CD14-positive monocyte (primary cell): Measurements from ENCODE around the gene UNC5A. TPM values are rescaled to one million over a fixed set of nuclear protein-coding genes. Genes with fewer than 3 reads are reported as not detected.
A peak's percentile ranks its signal among the peaks of the same experiment; 100 is the strongest.

Source experiments
- DNase-seq, 3 donors: peaks; one replicate each; pipeline ENCODE4 v3.0.0-alpha.2; 2011 to 2022
- H2AFZ ChIP-seq: 2 replicates; pipeline ENCODE4 v1.6.0; 2012; ENCODE audit warnings: mild to moderate bottlenecking, low read depth, low read length, inconsistent platforms; ENCODE audit not compliant: insufficient read depth, poor library complexity, severe bottlenecking
- H3K27ac ChIP-seq, 2 donors: 1 replicate in 1 of 2; 2 replicates in 1 of 2; pipeline ENCODE4 v1.5.1; 2012 to 2013; ENCODE audit warnings: low read length in 2 of 2, control low read depth in 1 of 2, inconsistent platforms in 1 of 2, low read depth in 1 of 2, mild to moderate bottlenecking in 1 of 2
- H3K27me3 ChIP-seq, 2 donors: one replicate each; pipeline versions ENCODE4 v1.6.0 to v1.6.1; 2011 to 2013; ENCODE audit warnings: low read length in 2 of 2; ENCODE audit not compliant: control insufficient read depth in 2 of 2, insufficient read depth in 2 of 2
- H3K36me3 ChIP-seq, 2 donors: replicated peaks in 1 of 2; 1 replicate in 1 of 2; 2 replicates in 1 of 2; pipeline versions ENCODE4 v1.5.1 to v1.6.1; 2012 to 2013; ENCODE audit warnings: low read length in 2 of 2, control low read depth in 1 of 2, inconsistent platforms in 1 of 2, mild to moderate bottlenecking in 1 of 2; ENCODE audit not compliant: insufficient read depth in 2 of 2, control insufficient read depth in 1 of 2
- H3K4me1 ChIP-seq, 2 donors: 1 replicate in 1 of 2; 2 replicates in 1 of 2; pipeline versions ENCODE4 v1.5.1 to v1.6.1; 2012 to 2013; ENCODE audit warnings: low read length in 2 of 2, control low read depth in 1 of 2, inconsistent platforms in 1 of 2, mild to moderate bottlenecking in 1 of 2, moderate library complexity in 1 of 2; ENCODE audit not compliant: insufficient read depth in 2 of 2, control insufficient read depth in 1 of 2
- H3K4me2 ChIP-seq: replicated peaks from 2 replicates; pipeline ENCODE3; 2012; ENCODE audit warnings: low read length, moderate library complexity, mild to moderate bottlenecking; ENCODE audit not compliant: poor library complexity, severe bottlenecking; ENCODE audit errors: extremely low read depth
- H3K4me3 ChIP-seq, 3 experiments: fragments of 200-600 bp in 1 of 3; sonication (generic) in 1 of 3; replicated peaks in 1 of 3; 1 replicate in 2 of 3; 2 replicates in 1 of 3; pipeline ENCODE4 v1.5.1; 2011 to 2013; ENCODE audit warnings: low read length in 3 of 3, mild to moderate bottlenecking in 3 of 3, control low read depth in 2 of 3, low read depth in 2 of 3, inconsistent platforms in 1 of 3, moderate library complexity in 1 of 3
- H3K79me2 ChIP-seq: 2 replicates; pipeline ENCODE4 v1.6.0; 2012; ENCODE audit warnings: mild to moderate bottlenecking, control low read depth, inconsistent platforms, low read length, moderate library complexity; ENCODE audit not compliant: insufficient read depth
- H3K9ac ChIP-seq: 2 replicates; pipeline ENCODE4 v1.6.0; 2017; ENCODE audit warnings: low read length, mild to moderate bottlenecking; ENCODE audit not compliant: insufficient read depth, poor library complexity, severe bottlenecking
- H3K9me3 ChIP-seq, 2 donors: replicated peaks in 1 of 2; 1 replicate in 1 of 2; 2 replicates in 1 of 2; pipeline versions ENCODE4 v1.5.1 to v1.6.1; 2012 to 2013; ENCODE audit warnings: low read length in 2 of 2, control low read depth in 1 of 2; ENCODE audit not compliant: control insufficient read depth in 1 of 2, insufficient read depth in 1 of 2
- H4K20me1 ChIP-seq: 2 replicates; pipeline ENCODE4 v1.6.0; 2012; ENCODE audit warnings: mild to moderate bottlenecking, low read length, control low read depth, moderate library complexity; ENCODE audit not compliant: insufficient read depth
- H3K27ac Mint-ChIP-seq, 7 donors: one replicate each; pipeline ENCODE4 v1.8.0; 2020; ENCODE audit warnings: mild to moderate bottlenecking in 7 of 7, mixed read lengths in 7 of 7, moderate library complexity in 6 of 7, inconsistent platforms in 2 of 7
- H3K27me3 Mint-ChIP-seq, 3 donors: one replicate each; pipeline ENCODE4 v1.8.0; 2021 to 2022; ENCODE audit warnings: low read depth in 3 of 3, mild to moderate bottlenecking in 3 of 3, mixed read lengths in 3 of 3, moderate library complexity in 3 of 3, inconsistent platforms in 1 of 3
- H3K36me3 Mint-ChIP-seq, 2 donors: one replicate each; pipeline ENCODE4 v1.8.0; 2020; ENCODE audit warnings: mixed read lengths in 2 of 2, inconsistent platforms in 1 of 2, mild to moderate bottlenecking in 1 of 2
- H3K4me1 Mint-ChIP-seq: one replicate; pipeline ENCODE4 v1.8.0; 2020; ENCODE audit warnings: mild to moderate bottlenecking, mixed read lengths
- H3K4me3 Mint-ChIP-seq, 2 donors: one replicate each; pipeline ENCODE4 v1.8.0; 2020; ENCODE audit warnings: mild to moderate bottlenecking in 2 of 2, mixed read lengths in 2 of 2, moderate library complexity in 1 of 2
- H3K9me3 Mint-ChIP-seq, 7 donors: one replicate each; pipeline ENCODE4 v1.8.0; 2020 to 2022; ENCODE audit warnings: mixed read lengths in 7 of 7, mild to moderate bottlenecking in 6 of 7, moderate library complexity in 6 of 7, inconsistent platforms in 2 of 7
- CTCF ChIP-seq: fragments of 200-600 bp; IDR thresholded peaks from one replicate; pipeline ENCODE4 v1.8.0; 2022; ENCODE audit warnings: antibody characterized with exemption, mild to moderate bottlenecking
- WGBS: methylation state at CpG from one replicate; pipeline ENCODE4 v1.1.5; 2013; ENCODE audit warnings: missing lambda C conversion rate; ENCODE audit not compliant: insufficient coverage; 5-methylcytosine and 5-hydroxymethylcytosine counted together
- intact Hi-C, 2 donors: fragments of 100-400 bp; cut with micrococcal nuclease; formaldehyde crosslinking; loops; one replicate each; pipeline versions ENCODE4 v1.15.0 to v1.15.1; 2023
- polyA plus RNA-seq, 3 donors: library from polyadenylated mRNA; depleted of rRNA in 1 of 3; unstranded in 2 of 3; stranded (reverse) in 1 of 3; fragments of 300-500 nt in 2 of 3; fragments of >200 nt in 1 of 3; fragmentation: Illumina TruSeq in 2 of 3; gene quantifications; 1 replicate in 2 of 3; 2 replicates in 1 of 3; pipeline ENCODE4 v1.2.3, GENCODE V29; 2012 to 2021

The UNC5A gene
- polyA plus RNA-seq, 3 donors: 0.03 to 0.07 TPM; not detected in 1

- Histone ChIP-seq H2AFZ (no peak overlapping the region), H3K4me3 (no peak overlapping the region), H3K4me1 (no peaks in the 10 kb centered on the region), H3K79me2 (peaks cover 11% of the 10 kb centered on the region), H3K27ac (no peak overlapping the region), H4K20me1 (peaks cover 40% of the 10 kb centered on the region), H3K27me3 (no peaks in the 10 kb centered on the region), H3K9me3 (no peaks in the 10 kb centered on the region), H3K36me3 (peaks cover 22 to 81% of the 10 kb centered on the region in 2 donors), H3K9ac (no peak overlapping the region), H3K4me2 (no peak overlapping the region)
- intact Hi-C loops: no loop called here
- Mint-ChIP-seq H3K4me3 (no peak overlapping the region), H3K9me3 (peaks cover 0 to 3% (median 0%) of the 10 kb centered on the region in 7 donors), H3K4me1 (no peaks in the 10 kb centered on the region), H3K27me3 (no peaks in the 10 kb centered on the region), H3K27ac (no peak overlapping the region), H3K36me3 (peaks cover 52 to 70% of the 10 kb centered on the region in 2 donors)
- no peak for DNase-seq
- 100% methylated on average over 1 of the region's 2 CpGs for WGBS
- no peak for TF ChIP-seq CTCF
These were observed 112.5 kb downstream of the UNC5A start for GRCh38 chr5:176922817-176923216.

DNA sequence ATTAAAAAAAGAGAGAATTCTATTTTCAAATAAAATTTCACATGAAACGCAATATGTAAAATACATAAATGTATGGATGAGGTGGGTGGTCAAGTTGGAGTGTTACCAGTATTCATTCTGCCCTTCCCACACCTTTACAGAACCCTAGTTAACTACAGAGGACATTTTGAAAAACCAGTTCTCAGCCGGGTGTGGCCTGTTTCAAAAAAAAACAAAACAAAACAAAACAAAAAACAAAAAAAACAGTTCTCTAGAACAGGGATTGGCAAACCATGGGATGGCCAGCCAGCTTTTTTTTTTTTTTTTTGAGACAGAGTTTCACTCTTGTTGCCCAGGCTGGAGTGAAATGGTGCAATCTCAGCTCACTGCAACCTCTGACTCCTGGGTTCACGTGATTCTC, 117.2 kb downstream of the UNC5A start:
- Histone ChIP-seq H2AFZ (no peak overlapping the region), H3K27me3 (no peaks in the 10 kb centered on the region)

More for the DNA sequence above, 117.2 kb downstream of the UNC5A start:
- Histone ChIP-seq H3K36me3 (peaks cover 31 to 80% of the 10 kb centered on the region in 2 donors), H3K27ac (no peak overlapping the region), H3K9me3 (no peaks in the 10 kb centered on the region), H3K4me2 (no peak overlapping the region), H3K9ac (no peak overlapping the region), H3K79me2 (peaks cover 20% of the 10 kb centered on the region), H4K20me1 (peaks cover 26% of the 10 kb centered on the region), H3K4me3 (no peak overlapping the region), H3K4me1 (no peaks in the 10 kb centered on the region)
- no peak for TF ChIP-seq CTCF
- intact Hi-C loops: loop anchor here in 1 of 2 donors (5.0 kb wide), 1 partner anchor 35 kb away; no protein-coding TSS in a partner anchor
- no peak overlapping the region for H3K4me3 Mint-ChIP-seq
- peak overlapping the region in 3 of 7 donors; percentile 46 to 71 (median 48) for H3K27ac Mint-ChIP-seq
- H3K27me3 Mint-ChIP-seq: no peaks in the 10 kb centered on the region
- H3K9me3 Mint-ChIP-seq: no peaks in the 10 kb centered on the region
- no peaks in the 10 kb centered on the region for H3K4me1 Mint-ChIP-seq
- no peak for DNase-seq
- 100% methylated on average over 1 of the region's 3 CpGs for WGBS
- H3K36me3 Mint-ChIP-seq: peaks cover 46 to 70% of the 10 kb centered on the region in 2 donors
